Measurements from ENCODE around the gene IRF1.
A peak's percentile ranks its signal among the peaks of the same experiment; 100 is the strongest.

Gene IRF1

GRCh38 chr5:132469380-132470009 lies 21.1 kb downstream of the IRF1 start:
- TF ChIP-seq CEBPB (IDR thresholded peaks at IDR 0.05) (no peak), RAD21 (IDR thresholded peaks at IDR 0.05; ENCODE audit: low read depth) (peak; percentile 12; the same call in 1 of the 2 replicates), REST (IDR thresholded peaks at IDR 0.05; ENCODE audit: low read depth) (no peak)

- TF ChIP-seq ZBTB7A (IDR thresholded peaks at IDR 0.05; ENCODE audit: low read depth): no peak
- TF ChIP-seq REST (IDR thresholded peaks at IDR 0.05; ENCODE audit: low read depth): no peak
- no peak for TF ChIP-seq NFIC (IDR thresholded peaks at IDR 0.05)
- no peak for TF ChIP-seq TCF12 (IDR thresholded peaks at IDR 0.05; ENCODE audit: low read depth)
- no peak for TF ChIP-seq RAD21 (IDR thresholded peaks at IDR 0.05; ENCODE audit: low read depth)
- TF ChIP-seq YY1 (IDR thresholded peaks at IDR 0.05; ENCODE audit: low read depth): no peak
- TF ChIP-seq TEAD4 (IDR thresholded peaks at IDR 0.05): no peak
- TF ChIP-seq USF1 (IDR thresholded peaks at IDR 0.05): no peak
- no peak for TF ChIP-seq CREB1 (IDR thresholded peaks at IDR 0.05; ENCODE audit: low read depth)
These were observed 21.8 kb downstream of the IRF1 start for GRCh38 chr5:132468656-132469379.

- no peak for TF ChIP-seq TEAD4 (IDR thresholded peaks at IDR 0.05)
These were observed 23.1 kb downstream of the IRF1 start for GRCh38 chr5:132467287-132467984.

GRCh38 chr5:132466433-132467286 lies 23.9 kb downstream of the IRF1 start:
- TF ChIP-seq EGR1 (IDR thresholded peaks at IDR 0.05) (no peak), FOXM1 (IDR thresholded peaks at IDR 0.05; ENCODE audit: borderline replicate concordance, low read depth) (no peak), ZBTB7A (IDR thresholded peaks at IDR 0.05; ENCODE audit: low read depth) (no peak), RAD21 (IDR thresholded peaks at IDR 0.05; ENCODE audit: low read depth) (no peak), TCF12 (IDR thresholded peaks at IDR 0.05; ENCODE audit: low read depth) (no peak), CREB1 (IDR thresholded peaks at IDR 0.05; ENCODE audit: low read depth) (no peak)

GRCh38 chr5:132465059-132465707 lies 25.4 kb downstream of the IRF1 start:
- no peak for TF ChIP-seq CREB1 (IDR thresholded peaks at IDR 0.05; ENCODE audit: low read depth)
- no peak for TF ChIP-seq REST (IDR thresholded peaks at IDR 0.05; ENCODE audit: low read depth)
- TF ChIP-seq EGR1 (IDR thresholded peaks at IDR 0.05): no peak
- no peak for TF ChIP-seq ZBTB7A (IDR thresholded peaks at IDR 0.05; ENCODE audit: low read depth)
- no peak for TF ChIP-seq USF1 (IDR thresholded peaks at IDR 0.05)
- TF ChIP-seq EP300 (IDR thresholded peaks at IDR 0.05; ENCODE audit: borderline replicate concordance): no peak
- no peak for TF ChIP-seq MAX (IDR thresholded peaks at IDR 0.05)
- TF ChIP-seq TAF1 (IDR thresholded peaks at IDR 0.05; ENCODE audit: low read depth): no peak
- TF ChIP-seq FOXM1 (IDR thresholded peaks at IDR 0.05; ENCODE audit: borderline replicate concordance, low read depth): no peak
- TF ChIP-seq TEAD4 (IDR thresholded peaks at IDR 0.05): no peak
- TF ChIP-seq CEBPB (IDR thresholded peaks at IDR 0.05): no peak
